HCT116 (cell line): ENCODE data around the gene OR11A1. TPM values are rescaled to one million over a fixed set of nuclear protein-coding genes. Genes with fewer than 3 reads are reported as not detected.

ENCODE experiments used
- ATAC-seq: fragments of 200-7000 bp; cut with Tn5 transposase; 2 replicates; pipeline ENCODE4 v1.9.1; 2020; ENCODE audit warnings: mild to moderate bottlenecking, moderate library complexity
- BruUV-seq: library from RNA; stranded (reverse); fragments of 400-500 nt; replicated peaks from 2 replicates; lab custom pipeline; 2021; lab: Mats Ljungman, UMichigan
- CTCF ChIA-PET: fragments of 300-600 bp; sonication (Branson Sonifier 250); formaldehyde crosslinking; loops from one replicate; lab custom pipeline; 2021; ENCODE audit warnings: antibody characterized with exemption; lab: Charles Lee
- POLR2A ChIA-PET: fragments of 300-600, 350-600 bp; sonication (Branson Sonifier 250); formaldehyde crosslinking; loops from one replicate; lab custom pipeline; 2021; ENCODE audit warnings: antibody characterized with exemption; lab: Charles Lee
- RAD21 ChIA-PET, 2 experiments: fragments of 300-600 bp; sonication (Branson Sonifier 250); formaldehyde crosslinking; loops; one replicate each; lab custom pipeline; 2023; ENCODE audit warnings: low total read pairs in 2 of 2; ENCODE audit not compliant: uncharacterized antibody in 2 of 2, unreplicated experiment in 2 of 2, low non-redundant PET in 1 of 2; lab: Charles Lee
- DNase-seq: peaks from one replicate; pipeline ENCODE4 v3.0.0-alpha.2; 2010; ENCODE audit warnings: low read depth, low spot score
- H2AFZ ChIP-seq: fragments of 200-600 bp; shearing (Covaris generic), sonication (generic); 2 replicates; pipeline ENCODE4 v1.6.1; 2017; ENCODE audit warnings: low read depth, mixed run types, mixed read lengths, antibody characterized with exemption, low read length; ENCODE audit not compliant: poor library complexity, severe bottlenecking
- H3K27ac ChIP-seq: 2 replicates; pipeline ENCODE4 v1.5.1; 2012; ENCODE audit warnings: low read depth, low read length
- H3K27me3 ChIP-seq: fragments of 200-600 bp; sonication (generic); 2 replicates; pipeline ENCODE4 v1.6.1; 2016; ENCODE audit warnings: mixed run types, low read length, mixed read lengths; ENCODE audit not compliant: insufficient read depth
- H3K36me3 ChIP-seq, 2 experiments: fragments of 200-500 bp in 1 of 2; fragments of 200-600 bp in 1 of 2; sonication (Bioruptor generic) in 1 of 2; sonication (generic) in 1 of 2; 2 replicates each; pipeline versions ENCODE4 v1.5.1 to v1.6.1; 2014 to 2016; ENCODE audit warnings: low read length in 2 of 2, inconsistent platforms in 1 of 2, mixed read lengths in 1 of 2, mixed run types in 1 of 2; ENCODE audit not compliant: insufficient read depth in 2 of 2, control insufficient read depth in 1 of 2
- H3K4me1 ChIP-seq, 2 experiments: fragments of 200-600 bp in 1 of 2; sonication (generic) in 1 of 2; 2 replicates each; pipeline versions ENCODE4 v1.5.1 to v1.6.1; 2012 to 2017; ENCODE audit warnings: low read length in 2 of 2, inconsistent platforms in 1 of 2, mild to moderate bottlenecking in 1 of 2, mixed read lengths in 1 of 2, mixed run types in 1 of 2, moderate library complexity in 1 of 2; ENCODE audit not compliant: insufficient read depth in 2 of 2, control insufficient read depth in 1 of 2
- H3K4me2 ChIP-seq: fragments of 200-600 bp; sonication (generic); 2 replicates; pipeline ENCODE4 v1.6.1; 2017; ENCODE audit warnings: mixed run types, low read length, mixed read lengths
- H3K4me3 ChIP-seq, 2 experiments: fragments of 200-600 bp in 1 of 2; sonication (generic) in 1 of 2; replicated peaks in 1 of 2; 2 replicates each; pipeline ENCODE4 v1.5.1; 2011 to 2016; ENCODE audit warnings: low read length in 2 of 2, control low read depth in 1 of 2, low read depth in 1 of 2, mild to moderate bottlenecking in 1 of 2, mixed read lengths in 1 of 2, mixed run types in 1 of 2
- H3K79me2 ChIP-seq: fragments of 200-600 bp; sonication (generic); 2 replicates; pipeline ENCODE4 v1.6.1; 2017; ENCODE audit warnings: mild to moderate bottlenecking, mixed run types, low read length, moderate library complexity, mixed read lengths; ENCODE audit not compliant: insufficient read depth
- H3K9ac ChIP-seq: fragments of 200-600 bp; sonication (generic); 2 replicates; pipeline ENCODE4 v1.6.1; 2016; ENCODE audit warnings: low read length, mixed read lengths
- H3K9me2 ChIP-seq: fragments of 200-600 bp; sonication (generic), shearing (Covaris generic); 2 replicates; pipeline ENCODE4 v1.6.1; 2017; ENCODE audit warnings: mixed run types, mild to moderate bottlenecking, moderate library complexity; ENCODE audit not compliant: insufficient read depth
- H3K9me3 ChIP-seq, 2 experiments: fragments of 200-500 bp in 1 of 2; fragments of 200-600 bp in 1 of 2; sonication (Bioruptor generic) in 1 of 2; sonication (generic) in 1 of 2; 2 replicates each; pipeline ENCODE4 v1.6.1; 2014 to 2017; ENCODE audit warnings: low read length in 2 of 2, mixed read lengths in 2 of 2, inconsistent platforms in 1 of 2, low read depth in 1 of 2, mild to moderate bottlenecking in 1 of 2, mixed run types in 1 of 2, moderate library complexity in 1 of 2; ENCODE audit not compliant: control insufficient read depth in 1 of 2, insufficient read depth in 1 of 2
- H4K20me1 ChIP-seq: fragments of 200-600 bp; sonication (generic), shearing (Covaris generic); 2 replicates; pipeline ENCODE4 v1.6.1; 2017; ENCODE audit warnings: mixed run types, mild to moderate bottlenecking, moderate library complexity; ENCODE audit not compliant: insufficient read depth
- CBX3 ChIP-seq: IDR thresholded peaks from 2 replicates; pipeline ENCODE4 v1.6.1; 2012; ENCODE audit warnings: low read depth
- CEBPB ChIP-seq: IDR thresholded peaks from 2 replicates; pipeline ENCODE4 v1.6.1; 2012; ENCODE audit warnings: low read depth
- EGR1 ChIP-seq: IDR thresholded peaks from 2 replicates; pipeline ENCODE4 v1.6.1; 2012; ENCODE audit warnings: low read depth
- ELF1 ChIP-seq: IDR thresholded peaks from 2 replicates; pipeline ENCODE4 v1.6.1; 2012; ENCODE audit warnings: low read depth, borderline replicate concordance
- EZH2 ChIP-seq: fragments of 200-600 bp; sonication (generic); IDR thresholded peaks from 2 replicates; pipeline ENCODE4 v1.6.1; 2017; ENCODE audit warnings: antibody characterized with exemption, mixed run types
- EZH2phosphoT487 ChIP-seq: fragments of 200-600 bp; IDR thresholded peaks from 2 replicates; pipeline ENCODE4 v1.6.1; 2018; ENCODE audit warnings: antibody characterized with exemption, borderline replicate concordance
- FOSL1 ChIP-seq: IDR thresholded peaks from 2 replicates; pipeline ENCODE4 v1.6.1; 2012; ENCODE audit warnings: low read depth
- JUND ChIP-seq: IDR thresholded peaks from 2 replicates; pipeline ENCODE4 v1.6.1; 2012
- POLR2A ChIP-seq: IDR thresholded peaks from 2 replicates; pipeline ENCODE4 v1.7.0; 2011; ENCODE audit warnings: borderline replicate concordance; ENCODE audit not compliant: insufficient read depth, insufficient read length; ENCODE audit errors: extremely low read depth
- POLR2AphosphoS5 ChIP-seq: IDR thresholded peaks from 2 replicates; pipeline ENCODE4 v1.6.1; 2011; ENCODE audit warnings: mild to moderate bottlenecking, low read depth, low read length, moderate library complexity
- RAD21 ChIP-seq: IDR thresholded peaks from 2 replicates; pipeline ENCODE4 v1.6.1; 2012; ENCODE audit warnings: low read depth, mild to moderate bottlenecking
- REST ChIP-seq: IDR thresholded peaks from 2 replicates; pipeline ENCODE4 v1.6.1; 2012; ENCODE audit warnings: low read depth
- SP1 ChIP-seq: IDR thresholded peaks from 2 replicates; pipeline ENCODE4 v1.6.1; 2012; ENCODE audit warnings: low read depth
- TCF7L2 ChIP-seq: IDR thresholded peaks from 2 replicates; pipeline ENCODE4 v1.7.0; 2011; ENCODE audit warnings: borderline replicate concordance, inconsistent platforms; ENCODE audit not compliant: insufficient read depth, insufficient read length; ENCODE audit errors: extremely low read depth
- YY1 ChIP-seq: IDR thresholded peaks from 2 replicates; pipeline ENCODE4 v1.6.1; 2011; ENCODE audit warnings: low read length, low read depth, moderate library complexity, mild to moderate bottlenecking; ENCODE audit not compliant: insufficient replicate concordance; ENCODE audit errors: extremely low read depth
- ZNF274 ChIP-seq: fragments of 200-500 bp; sonication (Bioruptor generic); IDR thresholded peaks from 2 replicates; pipeline ENCODE4 v1.6.1; 2014; ENCODE audit warnings: mild to moderate bottlenecking, low read depth, low read length, inconsistent platforms
- intact Hi-C: fragments of 100-400 bp; cut with micrococcal nuclease; formaldehyde crosslinking; loops from 2 replicates; pipeline ENCODE4 v1.10.0; 2022
- total RNA-seq: library from RNA; stranded (reverse); gene quantifications from one replicate; pipeline ENCODE4 v1.2.1, GENCODE V29; 2021; ENCODE audit not compliant: unreplicated experiment

Gene OR11A1
- total RNA-seq, 1 experiment from 2014 or later = not detected

DNA sequence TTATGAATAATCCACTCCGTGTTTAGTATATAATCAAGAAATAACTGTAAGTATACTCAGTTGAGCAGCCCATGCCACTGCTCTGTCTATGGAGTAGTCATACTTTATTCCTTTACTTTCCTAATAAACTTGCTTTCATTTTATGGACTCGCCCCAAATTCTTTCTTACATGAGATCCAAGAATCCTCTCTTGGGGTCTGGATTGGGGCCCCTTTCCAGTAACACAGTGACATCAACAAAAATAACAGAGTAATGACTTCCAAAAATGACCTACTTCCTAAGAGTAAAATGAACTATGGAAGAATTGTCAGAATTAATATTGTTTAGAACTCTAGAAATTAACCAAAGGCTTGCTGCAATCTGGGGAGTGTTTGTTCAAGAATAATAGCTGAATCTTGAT, 8.9 kb upstream of the OR11A1 start:
- Histone ChIP-seq H3K4me3 (no peak overlapping the region), H2AFZ (no peak overlapping the region), H3K36me3 (no peaks in the 10 kb centered on the region), H4K20me1 (no peaks in the 10 kb centered on the region), H3K4me2 (no peak overlapping the region), H3K9me2 (no peaks in the 10 kb centered on the region), H3K9me3 (no peaks in the 10 kb centered on the region), H3K27ac (no peak overlapping the region), H3K9ac (no peak overlapping the region), H3K79me2 (no peaks in the 10 kb centered on the region), H3K27me3 (no peaks in the 10 kb centered on the region), H3K4me1 (0 out of 4 replicates have a peak, but pooled peaks cover 0 to 3% of the 10 kb centered on the region in 2 experiments)
- DNase-seq = no peak
- ChIA-PET CTCF (no interaction called here), POLR2A (no interaction called here), RAD21 (no interaction called here)
- intact Hi-C loops = no loop called here
- no peak for ATAC-seq
- TF ChIP-seq YY1 (no peak), CEBPB (no peak), ZNF274 (no peak), EZH2phosphoT487 (no peak), TCF7L2 (no peak), CBX3 (no peak), SP1 (no peak), REST (no peak), ELF1 (no peak), POLR2A (no peak), POLR2AphosphoS5 (no peak), FOSL1 (no peak), EZH2 (no peak), JUND (no peak), EGR1 (no peak), RAD21 (no peak)
- BruUV-seq = no TSS peak
